K562 (cell line): ENCODE results near the gene EMD. TPM values are rescaled to one million over a fixed set of nuclear protein-coding genes. Genes with fewer than 3 reads are reported as not detected.
A peak's percentile ranks its signal among the peaks of the same experiment; 100 is the strongest.

Experiments
- CHD1 ChIP-seq: fragments of 200-600 bp; sonication (generic); IDR thresholded peaks from one replicate; pipeline ENCODE4 v1.6.1; 2012; ENCODE audit warnings: mild to moderate bottlenecking, moderate library complexity, low read length, inconsistent platforms
- CREB1 ChIP-seq, 2 experiments: sonication (generic) in 1 of 2; formaldehyde crosslinking in 1 of 2; IDR thresholded peaks; 2 replicates each; pipeline versions ENCODE4 v1.6.1 to v1.8.0; 2012 to 2022; ENCODE audit warnings: inconsistent platforms in 1 of 2, mild to moderate bottlenecking in 1 of 2, missing genetic modification reagents in 1 of 2, moderate library complexity in 1 of 2
- CXXC5 ChIP-seq: fragments of 250-450 bp; sonication (Bioruptor Pico); IDR thresholded peaks from 2 replicates; pipeline ENCODE4 v1.8.0; 2022; ENCODE audit warnings: inconsistent platforms, mild to moderate bottlenecking, moderate library complexity
- FOXK2 ChIP-seq, 2 experiments: fragments of 450-650 bp; IDR thresholded peaks in 1 of 2; conservative IDR thresholded peaks in 1 of 2; 2 replicates each; pipeline ENCODE4 v1.6.1; 2016; ENCODE audit warnings: low read depth in 2 of 2, mild to moderate bottlenecking in 1 of 2
- JUND ChIP-seq, 2 experiments: IDR thresholded peaks; 2 replicates in 1 of 2; 3 replicates in 1 of 2; pipeline ENCODE4 v1.6.1; 2011; ENCODE audit warnings: borderline replicate concordance in 2 of 2, low read depth in 2 of 2, low read length in 2 of 2, improper control_type of control experiment in 1 of 2, missing biosample characterization in 1 of 2, missing genetic modification characterization in 1 of 2, missing genetic modification reagents in 1 of 2
- KLF6 ChIP-seq: fragments of 250-450 bp; sonication (Bioruptor Pico); IDR thresholded peaks from 2 replicates; pipeline ENCODE4 v1.4.0; 2020; ENCODE audit warnings: mild to moderate bottlenecking, moderate library complexity, borderline replicate concordance
- L3MBTL2 ChIP-seq: fragments of 450-650 bp; IDR thresholded peaks from 2 replicates; pipeline ENCODE4 v1.6.1; 2016; ENCODE audit warnings: mild to moderate bottlenecking, moderate library complexity
- MAFK ChIP-seq: IDR thresholded peaks from 2 replicates; pipeline ENCODE4 v1.6.1; 2011; ENCODE audit warnings: low read length, improper control_type of control experiment
- MYNN ChIP-seq, 2 experiments: sonication (generic); formaldehyde crosslinking in 1 of 2; IDR thresholded peaks; 2 replicates each; pipeline versions ENCODE4 v1.5.0 to v1.6.1; 2016 to 2020; ENCODE audit warnings: antibody characterized with exemption in 1 of 2, missing genetic modification reagents in 1 of 2
- POLR2G ChIP-seq: fragments of 200-400 bp; formaldehyde crosslinking; IDR thresholded peaks from 2 replicates; pipeline ENCODE4 v1.6.1; 2017; ENCODE audit warnings: low read depth, mild to moderate bottlenecking, antibody characterized with exemption, low read length, moderate library complexity
- RAD21 ChIP-seq, 2 experiments: fragments of 250-450 bp in 1 of 2; fragments of 450-650 bp in 1 of 2; sonication (Bioruptor Pico) in 1 of 2; formaldehyde crosslinking in 1 of 2; IDR thresholded peaks in 1 of 2; conservative IDR thresholded peaks in 1 of 2; 2 replicates each; pipeline versions ENCODE4 v1.4.0 to v1.8.0; 2020 to 2022; ENCODE audit warnings: mild to moderate bottlenecking in 2 of 2, moderate library complexity in 1 of 2
- SNRNP70 ChIP-seq: fragments of 200-400 bp; formaldehyde crosslinking; optimal IDR thresholded peaks from 2 replicates; pipeline ENCODE3; 2017; ENCODE audit warnings: low read depth, low read length
- SREBF1 ChIP-seq: fragments of 150-350 bp; IDR thresholded peaks from 2 replicates; pipeline ENCODE4 v1.6.1; 2014; ENCODE audit warnings: antibody characterized with exemption, low read depth, low read length, borderline replicate concordance
- STAT5A ChIP-seq: IDR thresholded peaks from 2 replicates; pipeline ENCODE4 v1.6.1; 2012; ENCODE audit warnings: low read length, inconsistent platforms, borderline replicate concordance
- TCF7 ChIP-seq: sonication (generic); IDR thresholded peaks from 2 replicates; pipeline ENCODE4 v1.6.1; 2016; ENCODE audit warnings: antibody characterized with exemption, borderline replicate concordance
- ZBTB17 ChIP-seq: fragments of 450-650 bp; formaldehyde crosslinking; IDR thresholded peaks from 2 replicates; pipeline ENCODE4 v1.4.0; 2020; ENCODE audit warnings: mild to moderate bottlenecking
- ZC3H4 ChIP-seq: sonication (generic); formaldehyde crosslinking; IDR thresholded peaks from 2 replicates; pipeline ENCODE4 v1.9.0; 2021; ENCODE audit warnings: missing genetic modification reagents, borderline replicate concordance
- ZKSCAN1 ChIP-seq: fragments of 150-350 bp; IDR thresholded peaks from 2 replicates; pipeline ENCODE4 v1.6.1; 2016; ENCODE audit warnings: low read depth, low read length
- polyA plus RNA-seq, 8 experiments: library from polyadenylated mRNA; depleted of rRNA in 4 of 8; stranded (reverse) in 5 of 8; unstranded in 3 of 8; fragments of >200 nt; fragmentation: Nextera tagmentation in 2 of 8; fragmentation: Illumina TruSeq in 1 of 8; extraction: Ambion mirVana in 2 of 8; extraction: Trizol in 1 of 8; gene quantifications; 2 replicates each; pipeline versions ENCODE4 v1.2.1 to v1.2.3, GENCODE V29; 2011 to 2014; ENCODE audit warnings: inconsistent platforms in 1 of 8, missing spikeins in 1 of 8
- total RNA-seq, 7 experiments: library from RNA; depleted of rRNA in 6 of 7; stranded (reverse); fragments of >200 nt in 6 of 7; fragmentation: Illumina TruSeq in 2 of 7; extraction: Trizol in 2 of 7; gene quantifications; 2 replicates each; pipeline versions ENCODE4 v1.2.1 to v1.2.3, GENCODE V29; 2011 to 2021; ENCODE audit warnings: low replicate concordance in 1 of 7
- TF ChIP-seq, protein P1 (sequence below), 2 experiments: IDR thresholded peaks; 2 replicates each; pipeline ENCODE4 v1.6.1; 2011; ENCODE audit warnings: borderline replicate concordance in 1 of 2, control low read depth in 1 of 2, low read depth in 1 of 2, low read length in 1 of 2, mild to moderate bottlenecking in 1 of 2, mixed read lengths in 1 of 2, moderate library complexity in 1 of 2; ENCODE audit not compliant: insufficient read depth in 1 of 2, insufficient read length in 1 of 2, poor library complexity in 1 of 2, severe bottlenecking in 1 of 2; ENCODE audit errors: extremely low read depth in 1 of 2
- TF ChIP-seq, protein P2 (sequence below): conservative IDR thresholded peaks from 2 replicates; pipeline ENCODE4 v1.6.1; 2011; ENCODE audit warnings: low read depth, mild to moderate bottlenecking, low read length; ENCODE audit not compliant: control insufficient read depth
- TF ChIP-seq, protein P3 (sequence below): sonication (generic); formaldehyde crosslinking; IDR thresholded peaks from 2 replicates; pipeline ENCODE4 v1.8.1; 2023; ENCODE audit warnings: mild to moderate bottlenecking, missing genetic modification reagents

Gene EMD
- total and polyA plus RNA-seq, 9 of the 15 experiments (the other 6 are each of a cell fraction or from before 2014, with no cell fraction given): 2.3 to 206 (median 61.9) TPM

DNA sequence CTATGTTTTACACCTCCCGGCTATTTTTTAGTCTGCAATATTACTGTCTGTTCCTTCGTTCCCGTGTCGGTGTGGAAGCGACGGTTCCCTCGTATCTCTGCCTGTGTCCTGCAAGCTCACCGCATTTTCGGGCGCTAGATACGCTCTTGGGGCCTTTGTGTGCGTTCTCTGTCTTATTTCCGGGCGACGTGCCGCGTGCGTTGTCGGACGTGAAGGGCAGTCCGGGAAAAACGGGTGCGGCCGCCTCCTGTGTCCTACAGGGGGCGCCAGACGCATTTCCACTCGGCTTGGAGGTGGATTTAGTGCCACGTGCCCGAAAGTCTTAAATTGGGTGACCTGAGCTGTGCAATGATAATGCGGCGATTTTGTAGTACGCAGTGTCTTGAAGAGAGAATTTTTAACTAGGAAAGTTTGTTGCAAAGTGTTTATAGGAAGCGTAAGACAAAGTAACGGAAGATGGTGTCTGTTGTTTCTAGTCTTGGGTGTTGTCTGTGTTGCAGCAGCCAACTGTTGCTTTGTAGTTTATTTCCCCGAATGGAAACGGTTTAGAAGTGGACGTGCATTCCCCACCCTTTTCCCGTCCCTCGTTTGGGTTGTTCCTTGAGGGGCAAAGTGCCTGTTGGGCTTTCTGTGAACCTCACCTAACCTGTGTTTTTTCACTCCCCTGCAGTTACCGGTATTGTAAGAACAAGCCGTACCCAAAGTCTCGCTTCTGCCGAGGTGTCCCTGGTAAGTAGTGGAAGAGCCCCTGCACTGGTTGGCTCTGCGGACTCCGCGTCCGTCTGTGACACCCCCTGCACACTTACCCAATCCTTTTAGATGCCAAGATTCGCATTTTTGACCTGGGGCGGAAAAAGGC lies 19.8 kb downstream of the EMD start (continued):
- TF ChIP-seq SREBF1 (no peak), KLF6 (CRISPR knock-in tag) (no peak), ZBTB17 (0 out of 2 replicates have a peak, but pooled peaks have one; percentile 15), CHD1 (peak; percentile 85), L3MBTL2 (peak; percentile 88), POLR2G (peak; percentile 79), JUND (IDR thresholded peaks at IDR 0.05; ENCODE audit: borderline replicate concordance, low read depth, low read length) (peak; percentile 46; the same call in 1 of the 2 replicates), JUND (tag; IDR thresholded peaks at IDR 0.05; ENCODE audit: borderline replicate concordance, low read depth, low read length) (no peak), SNRNP70 (peak; percentile 77), RAD21 (CRISPR knock-in tag; conservative IDR thresholded peaks at IDR 0.05 in 1 of 2, IDR thresholded peaks at IDR 0.05 in 1 of 2) (peak; percentile 51 to 66), CXXC5 (CRISPR knock-in tag) (peak; percentile 69), CREB1 (IDR thresholded peaks at IDR 0.05) (no peak), CREB1 (CRISPR knock-in tag; IDR thresholded peaks at IDR 0.05) (no peak), ZC3H4 (CRISPR knock-in tag) (no peak), MYNN (IDR thresholded peaks at IDR 0.05) (peak; percentile 33; the same call in 1 of the 2 replicates), MYNN (CRISPR knock-in tag; IDR thresholded peaks at IDR 0.05) (no peak), STAT5A (0 out of 2 replicates have a peak, but pooled peaks have one; percentile 12), MAFK (no peak), FOXK2 (conservative IDR thresholded peaks at IDR 0.05 in 1 of 2, IDR thresholded peaks at IDR 0.05 in 1 of 2; ENCODE audit: low read depth in 2 of 2) (peak; percentile 27 to 47; a peak in 3 of 4 replicates), ZKSCAN1 (no peak), TCF7 (0 out of 2 replicates have a peak, but pooled peaks have one; percentile 13)
- TF ChIP-seq, protein P1, sequence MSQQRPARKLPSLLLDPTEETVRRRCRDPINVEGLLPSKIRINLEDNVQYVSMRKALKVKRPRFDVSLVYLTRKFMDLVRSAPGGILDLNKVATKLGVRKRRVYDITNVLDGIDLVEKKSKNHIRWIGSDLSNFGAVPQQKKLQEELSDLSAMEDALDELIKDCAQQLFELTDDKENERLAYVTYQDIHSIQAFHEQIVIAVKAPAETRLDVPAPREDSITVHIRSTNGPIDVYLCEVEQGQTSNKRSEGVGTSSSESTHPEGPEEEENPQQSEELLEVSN (IDR thresholded peaks at IDR 0.05; ENCODE audit: borderline replicate concordance in 1 of 2, extremely low read depth in 1 of 2, insufficient read depth in 1 of 2, insufficient read length in 1 of 2, low read depth in 1 of 2, low read length in 1 of 2, poor library complexity in 1 of 2, severe bottlenecking in 1 of 2): peak in 1 of 2 experiments; percentile 72
- TF ChIP-seq, protein P2, sequence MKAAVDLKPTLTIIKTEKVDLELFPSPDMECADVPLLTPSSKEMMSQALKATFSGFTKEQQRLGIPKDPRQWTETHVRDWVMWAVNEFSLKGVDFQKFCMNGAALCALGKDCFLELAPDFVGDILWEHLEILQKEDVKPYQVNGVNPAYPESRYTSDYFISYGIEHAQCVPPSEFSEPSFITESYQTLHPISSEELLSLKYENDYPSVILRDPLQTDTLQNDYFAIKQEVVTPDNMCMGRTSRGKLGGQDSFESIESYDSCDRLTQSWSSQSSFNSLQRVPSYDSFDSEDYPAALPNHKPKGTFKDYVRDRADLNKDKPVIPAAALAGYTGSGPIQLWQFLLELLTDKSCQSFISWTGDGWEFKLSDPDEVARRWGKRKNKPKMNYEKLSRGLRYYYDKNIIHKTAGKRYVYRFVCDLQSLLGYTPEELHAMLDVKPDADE: no peak; the same call in 1 of the 2 replicates
- TF ChIP-seq, protein P3, sequence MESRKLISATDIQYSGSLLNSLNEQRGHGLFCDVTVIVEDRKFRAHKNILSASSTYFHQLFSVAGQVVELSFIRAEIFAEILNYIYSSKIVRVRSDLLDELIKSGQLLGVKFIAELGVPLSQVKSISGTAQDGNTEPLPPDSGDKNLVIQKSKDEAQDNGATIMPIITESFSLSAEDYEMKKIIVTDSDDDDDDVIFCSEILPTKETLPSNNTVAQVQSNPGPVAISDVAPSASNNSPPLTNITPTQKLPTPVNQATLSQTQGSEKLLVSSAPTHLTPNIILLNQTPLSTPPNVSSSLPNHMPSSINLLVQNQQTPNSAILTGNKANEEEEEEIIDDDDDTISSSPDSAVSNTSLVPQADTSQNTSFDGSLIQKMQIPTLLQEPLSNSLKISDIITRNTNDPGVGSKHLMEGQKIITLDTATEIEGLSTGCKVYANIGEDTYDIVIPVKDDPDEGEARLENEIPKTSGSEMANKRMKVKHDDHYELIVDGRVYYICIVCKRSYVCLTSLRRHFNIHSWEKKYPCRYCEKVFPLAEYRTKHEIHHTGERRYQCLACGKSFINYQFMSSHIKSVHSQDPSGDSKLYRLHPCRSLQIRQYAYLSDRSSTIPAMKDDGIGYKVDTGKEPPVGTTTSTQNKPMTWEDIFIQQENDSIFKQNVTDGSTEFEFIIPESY (CRISPR knock-in tag): no peak
